Measurements from ENCODE around the gene IL1RAPL1.

- TF ChIP-seq CTCF (IDR thresholded peaks at IDR 0.05; ENCODE audit: borderline replicate concordance, extremely low read depth, low read length, poor library complexity, severe bottlenecking), result no peak
- no peak for TF ChIP-seq EZH2 (IDR thresholded peaks at IDR 0.05; ENCODE audit: borderline replicate concordance, low read depth, low read length, severe bottlenecking)
Measured at GRCh38 chrX:29890646-29891200, 1303.5 kb downstream of the IL1RAPL1 start.

All from DND-41 (cell line).